Measurements from ENCODE around the gene EFCC1.
A peak's percentile ranks its signal among the peaks of the same experiment; 100 is the strongest.

The EFCC1 gene

GRCh38 chr3:129006864-129007263 is 5.8 kb downstream of the EFCC1 start:
- Mint-ChIP-seq H3K9me3 (peaks cover 2% of the 10 kb centered on the region), H3K4me1 (peaks cover 42% of the 10 kb centered on the region)
- TF ChIP-seq CTCF (IDR thresholded peaks at IDR 0.05; ENCODE audit: unreplicated experiment in 3 of 3), result no peak

GRCh38 chr3:129007792-129008191 is 6.7 kb downstream of the EFCC1 start:
- peaks cover 39% of the 10 kb centered on the region for H3K4me1 Mint-ChIP-seq
- no peak for TF ChIP-seq CTCF (IDR thresholded peaks at IDR 0.05; ENCODE audit: unreplicated experiment in 3 of 3)
- no peaks in the 10 kb centered on the region for H3K36me3 Mint-ChIP-seq (ENCODE audit: low read depth)
- H3K27me3 Mint-ChIP-seq (ENCODE audit: low read depth), result peaks cover 51% of the 10 kb centered on the region
- peak overlapping the region in 2 of 3 experiments; percentile 16 to 30 for H3K27ac Mint-ChIP-seq
- peak overlapping the region in 1 of 3 experiments; percentile 31 for H3K4me3 Mint-ChIP-seq
- H3K9me3 Mint-ChIP-seq, result peaks cover 2% of the 10 kb centered on the region

More at GRCh38 chr3:129006864-129007263, 5.8 kb downstream of the EFCC1 start:
- H3K4me3 Mint-ChIP-seq, result no peak overlapping the region
- peak overlapping the region in 1 of 3 experiments; percentile 4 for H3K27ac Mint-ChIP-seq
- H3K36me3 Mint-ChIP-seq (ENCODE audit: low read depth), result no peaks in the 10 kb centered on the region
- peaks cover 61% of the 10 kb centered on the region for H3K27me3 Mint-ChIP-seq (ENCODE audit: low read depth)

- Mint-ChIP-seq H3K9me3 (no peaks in the 10 kb centered on the region), H3K36me3 (ENCODE audit: low read depth) (no peaks in the 10 kb centered on the region)
Measured at GRCh38 chr3:129009266-129009665, 8.2 kb downstream of the EFCC1 start.

GRCh38 chr3:129010310-129010956 is 9.3 kb downstream of the EFCC1 start:
- TF ChIP-seq CTCF (IDR thresholded peaks at IDR 0.05; ENCODE audit: unreplicated experiment in 3 of 3), result no peak
- H3K27me3 Mint-ChIP-seq (ENCODE audit: low read depth), result peaks cover 27% of the 10 kb centered on the region
- H3K4me3 Mint-ChIP-seq, result no peak overlapping the region
- H3K27ac Mint-ChIP-seq, result peak overlapping the region in 1 of 3 experiments; percentile 74
- H3K9me3 Mint-ChIP-seq, result no peaks in the 10 kb centered on the region
- peaks cover 37% of the 10 kb centered on the region for H3K4me1 Mint-ChIP-seq
- H3K36me3 Mint-ChIP-seq (ENCODE audit: low read depth), result no peaks in the 10 kb centered on the region

More at GRCh38 chr3:129009266-129009665, 8.2 kb downstream of the EFCC1 start:
- H3K4me1 Mint-ChIP-seq, result peaks cover 34% of the 10 kb centered on the region
- no peak overlapping the region for H3K4me3 Mint-ChIP-seq
- peaks cover 39% of the 10 kb centered on the region for H3K27me3 Mint-ChIP-seq (ENCODE audit: low read depth)
- no peak overlapping the region for H3K27ac Mint-ChIP-seq
- TF ChIP-seq CTCF (IDR thresholded peaks at IDR 0.05; ENCODE audit: unreplicated experiment in 3 of 3), result no peak

GRCh38 chr3:129013491-129013891 is 12.4 kb downstream of the EFCC1 start:
- no peak overlapping the region for H3K27ac Mint-ChIP-seq
- no peak for TF ChIP-seq CTCF (IDR thresholded peaks at IDR 0.05; ENCODE audit: unreplicated experiment in 3 of 3)
- H3K4me3 Mint-ChIP-seq, result no peak overlapping the region
- no peaks in the 10 kb centered on the region for H3K9me3 Mint-ChIP-seq
- H3K4me1 Mint-ChIP-seq, result peaks cover 38% of the 10 kb centered on the region
- peaks cover 7% of the 10 kb centered on the region for H3K27me3 Mint-ChIP-seq (ENCODE audit: low read depth)
- H3K36me3 Mint-ChIP-seq (ENCODE audit: low read depth), result no peaks in the 10 kb centered on the region

- Mint-ChIP-seq H3K4me1 (peaks cover 38% of the 10 kb centered on the region), H3K27ac (peak overlapping the region in 1 of 3 experiments; percentile 31), H3K27me3 (ENCODE audit: low read depth) (peaks cover 4% of the 10 kb centered on the region), H3K4me3 (no peak overlapping the region), H3K9me3 (no peaks in the 10 kb centered on the region), H3K36me3 (ENCODE audit: low read depth) (no peaks in the 10 kb centered on the region)
- TF ChIP-seq CTCF (IDR thresholded peaks at IDR 0.05; ENCODE audit: unreplicated experiment in 3 of 3), result no peak
Measured at GRCh38 chr3:129014148-129014547, 13.0 kb downstream of the EFCC1 start.
